Measurements from ENCODE around the gene PLA2G4A. TPM values are rescaled to one million over a fixed set of nuclear protein-coding genes. Genes with fewer than 3 reads are reported as not detected.

The PLA2G4A gene
- total RNA-seq, 1 experiment from 2014 or later, result not detected

GRCh38 chr1:186831168-186831567, 2.4 kb downstream of the PLA2G4A start:
- no peak for DNase-seq (ENCODE audit: low read depth)

- no peak for DNase-seq (ENCODE audit: low read depth)
Measured at GRCh38 chr1:186834399-186834958, 5.7 kb downstream of the PLA2G4A start.

DNA sequence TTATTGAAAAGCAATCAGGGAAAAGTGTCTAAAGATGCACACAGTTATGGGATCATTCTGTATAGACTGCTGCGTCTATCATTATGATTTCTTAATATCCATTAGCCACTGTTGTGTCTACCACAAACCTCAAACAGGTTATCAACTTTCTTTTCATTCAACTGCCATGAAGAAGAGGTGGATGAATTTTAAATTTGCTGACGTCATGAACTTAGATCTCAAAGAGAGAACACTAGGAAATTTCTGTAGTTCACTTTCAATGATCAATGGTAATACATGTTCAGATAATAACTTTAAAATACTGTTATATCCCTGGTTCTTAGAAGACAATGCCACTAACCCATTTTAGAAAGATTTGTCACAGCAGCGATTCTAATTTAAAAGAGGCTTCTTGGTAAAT, 6.7 kb downstream of the PLA2G4A start:
- DNase-seq (ENCODE audit: low read depth), result no peak

GRCh38 chr1:186837806-186838205, 9.1 kb downstream of the PLA2G4A start:
- DNase-seq (ENCODE audit: low read depth), result no peak

GRCh38 chr1:186838380-186839040, 9.8 kb downstream of the PLA2G4A start:
- DNase-seq (ENCODE audit: low read depth), result no peak

DNA sequence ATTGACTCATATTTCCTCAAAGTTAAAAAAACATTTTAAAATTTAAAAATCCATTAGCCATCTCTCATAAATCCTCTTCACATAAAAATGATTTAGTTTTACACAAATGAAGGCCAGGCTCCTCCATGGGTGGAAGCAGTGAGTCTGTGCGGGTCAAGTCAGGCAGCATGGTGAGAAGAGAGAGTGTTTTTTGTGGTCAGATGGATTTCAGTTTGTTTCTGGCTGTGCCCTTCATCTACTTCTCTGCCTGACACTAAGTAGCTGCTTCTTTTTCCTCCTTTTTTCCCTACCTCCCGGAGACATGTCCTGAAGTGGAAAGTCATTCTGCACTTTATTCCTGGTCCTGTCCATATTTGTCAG, 10.3 kb downstream of the PLA2G4A start:
- DNase-seq (ENCODE audit: low read depth), result no peak

GRCh38 chr1:186841599-186841998, 12.8 kb downstream of the PLA2G4A start:
- DNase-seq (ENCODE audit: low read depth), result no peak

DNA sequence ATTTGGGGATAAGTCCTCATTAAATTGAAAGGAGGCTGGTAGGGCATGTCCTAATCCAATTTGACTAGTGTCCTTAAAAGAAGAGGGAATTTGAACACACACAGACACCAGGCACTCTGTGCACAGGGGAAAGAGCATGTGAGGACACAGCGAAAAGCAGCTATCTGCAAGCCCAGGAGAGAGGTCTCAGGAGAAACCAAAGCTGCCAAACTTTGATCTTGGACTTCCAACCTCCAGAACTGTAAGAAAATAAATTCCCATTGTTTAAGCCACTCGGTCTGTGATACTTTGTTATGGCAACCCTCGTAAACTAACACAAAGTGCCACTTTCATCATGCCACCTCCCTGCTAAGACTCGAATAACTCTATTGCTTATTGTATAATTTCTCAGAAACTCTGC, 13.8 kb downstream of the PLA2G4A start:
- DNase-seq (ENCODE audit: low read depth), result no peak

- DNase-seq (ENCODE audit: low read depth), result no peak
Measured at GRCh38 chr1:186843226-186843625, 14.5 kb downstream of the PLA2G4A start.

DNA sequence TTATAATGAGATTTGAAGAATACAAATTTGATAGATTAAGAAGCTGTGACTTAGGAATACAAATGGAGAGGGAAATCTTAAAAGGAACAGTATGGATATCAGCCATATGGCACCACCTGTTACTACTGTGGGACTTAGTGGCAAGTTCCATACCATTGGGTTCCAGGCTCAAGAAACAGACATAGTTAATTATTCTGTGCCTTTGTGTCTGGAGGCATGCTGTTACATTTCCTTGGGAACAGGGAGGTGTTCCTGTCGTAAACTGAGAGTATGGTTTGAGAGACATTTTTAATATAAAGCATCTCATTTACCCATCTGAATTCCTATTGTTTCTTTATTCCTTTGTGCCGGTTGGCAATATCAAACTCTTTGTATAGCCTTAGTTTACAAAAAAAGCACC, 15.2 kb downstream of the PLA2G4A start:
- no peak for DNase-seq (ENCODE audit: low read depth)

GRCh38 chr1:186845576-186846210, 16.9 kb downstream of the PLA2G4A start:
- DNase-seq (ENCODE audit: low read depth), result no peak

DNA sequence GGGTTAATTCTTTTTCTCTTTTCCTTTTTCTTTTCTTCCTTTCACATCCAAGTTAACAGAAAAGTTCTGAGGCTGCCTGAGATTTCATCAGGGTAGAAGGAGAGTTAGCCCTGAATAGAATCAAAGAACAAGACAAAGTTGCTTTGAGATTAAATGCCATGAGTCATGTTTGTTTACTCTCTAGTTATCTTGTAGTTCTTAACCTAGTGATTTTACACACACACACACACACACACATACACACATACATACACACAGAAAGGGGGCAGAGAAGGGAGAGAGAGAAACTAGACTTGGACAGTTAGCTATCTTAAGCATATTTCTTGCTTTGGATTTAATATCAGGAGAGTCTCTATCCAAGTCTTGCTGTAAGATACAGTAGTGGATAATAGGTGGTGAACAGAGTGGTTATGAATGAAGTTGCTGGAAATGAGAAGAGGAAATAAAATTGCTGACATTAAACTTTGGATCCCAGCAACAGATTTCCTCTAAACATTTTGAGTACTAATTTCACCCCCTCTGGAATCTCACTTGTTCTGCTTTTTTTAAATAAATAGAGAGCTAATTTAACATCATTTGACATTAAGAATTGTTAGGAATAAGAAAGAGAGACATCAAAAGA, 19.9 kb downstream of the PLA2G4A start:
- no peak for DNase-seq (ENCODE audit: low read depth)

- DNase-seq (ENCODE audit: low read depth), result no peak
Measured at GRCh38 chr1:186849271-186849671, 20.5 kb downstream of the PLA2G4A start.

GRCh38 chr1:186849826-186850225, 21.1 kb downstream of the PLA2G4A start:
- no peak for DNase-seq (ENCODE audit: low read depth)

DNA sequence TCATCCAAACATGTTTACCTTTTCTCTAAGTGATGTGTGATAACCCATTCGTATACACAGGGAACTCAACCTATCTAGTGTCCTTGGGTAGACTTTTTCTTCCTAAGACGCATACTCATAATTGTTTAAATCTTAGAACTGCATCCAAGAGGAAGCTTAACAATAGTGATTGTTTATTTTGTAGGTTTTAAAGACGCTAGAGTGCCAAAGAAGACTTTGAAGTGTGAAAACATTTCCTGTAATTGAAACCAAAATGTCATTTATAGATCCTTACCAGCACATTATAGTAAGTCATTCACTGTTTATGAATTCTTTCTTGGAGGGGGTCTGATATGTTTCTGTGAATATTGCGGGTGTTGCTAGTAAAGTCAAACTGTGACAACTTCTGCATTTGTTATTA, 25.4 kb downstream of the PLA2G4A start:
- DNase-seq (ENCODE audit: low read depth), result no peak

- DNase-seq (ENCODE audit: low read depth), result no peak
Measured at GRCh38 chr1:186858923-186859322, 30.2 kb downstream of the PLA2G4A start.

- no peak for DNase-seq (ENCODE audit: low read depth)
Measured at GRCh38 chr1:186859995-186860394, 31.2 kb downstream of the PLA2G4A start.

- DNase-seq (ENCODE audit: low read depth), result no peak
Measured at GRCh38 chr1:186864296-186864695, 35.5 kb downstream of the PLA2G4A start.

DNA sequence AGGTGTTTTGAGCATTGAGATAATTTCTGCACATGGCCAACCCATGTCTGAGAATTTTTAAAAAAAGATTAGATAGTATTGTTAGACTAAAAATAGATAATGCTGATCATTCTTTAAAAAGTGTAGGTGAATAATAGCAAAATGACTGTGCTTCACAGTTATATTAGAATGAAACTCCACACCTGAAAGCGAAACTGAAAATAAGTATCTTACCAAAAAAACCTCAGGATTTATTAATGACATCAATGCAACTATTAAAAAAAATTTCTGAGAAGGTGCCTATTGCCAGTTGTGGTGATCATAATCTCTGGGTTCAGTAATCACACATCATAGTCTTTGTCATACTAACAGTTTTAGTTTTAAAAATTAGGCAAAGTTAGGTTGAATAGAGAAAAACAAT, 36.5 kb downstream of the PLA2G4A start:
- DNase-seq (ENCODE audit: low read depth), result no peak

GRCh38 chr1:186865857-186866256, 37.1 kb downstream of the PLA2G4A start:
- no peak for DNase-seq (ENCODE audit: low read depth)

- no peak for DNase-seq (ENCODE audit: low read depth)
Measured at GRCh38 chr1:186869526-186870228, 40.9 kb downstream of the PLA2G4A start.

DNA sequence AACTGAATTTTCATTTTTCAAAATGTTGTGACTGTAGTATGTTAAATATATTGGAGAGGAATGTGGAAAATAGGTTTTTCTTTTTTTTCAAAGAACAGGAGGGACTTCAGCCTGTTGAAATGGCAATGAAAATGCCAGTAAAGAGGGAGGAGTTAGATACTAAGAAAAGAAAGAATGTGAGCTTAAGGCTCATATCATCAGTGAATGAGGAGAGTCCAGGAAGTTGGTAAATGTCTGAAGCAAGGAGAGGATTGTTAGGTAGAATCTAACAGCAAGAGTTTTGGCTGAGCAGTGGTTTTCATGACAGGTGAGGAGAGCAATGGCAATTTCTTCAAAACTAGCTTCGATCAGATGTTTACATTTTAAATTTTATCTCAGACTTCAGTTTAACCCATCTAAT, 43.0 kb downstream of the PLA2G4A start:
- DNase-seq (ENCODE audit: low read depth), result no peak

Data from LHCN-M2 (cell line).